D721Med (cell line): ENCODE results near the gene EPB41L5.

Experiments
- DNase-seq: peaks from one replicate; pipeline ENCODE4 v3.0.0; 2011; ENCODE audit warnings: low spot score; ENCODE audit not compliant: insufficient read length
- FAIRE-seq: peaks from 2 replicates; lab custom pipeline; 2011; peaks lifted over from hg19 to GRCh38; lab: Jason Lieb, UNC
- TF ChIP-seq, protein P1 (sequence below): IDR thresholded peaks from 2 replicates; pipeline ENCODE4 v1.5.1; 2012; ENCODE audit warnings: mild to moderate bottlenecking, control low read depth; ENCODE audit not compliant: insufficient read depth; ENCODE audit errors: missing control alignments

Gene EPB41L5

DNA sequence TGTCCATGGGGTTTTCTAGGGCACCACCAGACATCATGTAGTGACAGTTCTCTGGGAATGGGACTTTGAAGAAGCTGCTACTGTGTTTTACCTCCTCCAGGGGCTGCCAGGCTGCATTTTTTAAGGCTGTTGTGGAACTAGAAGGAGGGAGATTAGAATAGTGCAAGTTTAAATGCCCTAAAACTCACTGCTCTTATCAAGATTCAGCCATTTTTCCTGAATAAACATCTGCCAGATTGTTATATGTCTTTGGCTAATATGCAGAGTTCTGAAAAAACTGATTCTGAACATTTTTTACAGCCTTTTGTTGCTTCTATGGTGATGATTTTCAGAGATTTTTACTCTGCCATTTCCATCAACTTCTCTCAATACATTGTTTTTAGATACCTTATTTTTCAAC lies 8.6 kb upstream of the EPB41L5 start:
- FAIRE-seq, result no peak
- TF ChIP-seq, protein P1, sequence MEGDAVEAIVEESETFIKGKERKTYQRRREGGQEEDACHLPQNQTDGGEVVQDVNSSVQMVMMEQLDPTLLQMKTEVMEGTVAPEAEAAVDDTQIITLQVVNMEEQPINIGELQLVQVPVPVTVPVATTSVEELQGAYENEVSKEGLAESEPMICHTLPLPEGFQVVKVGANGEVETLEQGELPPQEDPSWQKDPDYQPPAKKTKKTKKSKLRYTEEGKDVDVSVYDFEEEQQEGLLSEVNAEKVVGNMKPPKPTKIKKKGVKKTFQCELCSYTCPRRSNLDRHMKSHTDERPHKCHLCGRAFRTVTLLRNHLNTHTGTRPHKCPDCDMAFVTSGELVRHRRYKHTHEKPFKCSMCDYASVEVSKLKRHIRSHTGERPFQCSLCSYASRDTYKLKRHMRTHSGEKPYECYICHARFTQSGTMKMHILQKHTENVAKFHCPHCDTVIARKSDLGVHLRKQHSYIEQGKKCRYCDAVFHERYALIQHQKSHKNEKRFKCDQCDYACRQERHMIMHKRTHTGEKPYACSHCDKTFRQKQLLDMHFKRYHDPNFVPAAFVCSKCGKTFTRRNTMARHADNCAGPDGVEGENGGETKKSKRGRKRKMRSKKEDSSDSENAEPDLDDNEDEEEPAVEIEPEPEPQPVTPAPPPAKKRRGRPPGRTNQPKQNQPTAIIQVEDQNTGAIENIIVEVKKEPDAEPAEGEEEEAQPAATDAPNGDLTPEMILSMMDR, result no peak
- no peak for DNase-seq

DNA sequence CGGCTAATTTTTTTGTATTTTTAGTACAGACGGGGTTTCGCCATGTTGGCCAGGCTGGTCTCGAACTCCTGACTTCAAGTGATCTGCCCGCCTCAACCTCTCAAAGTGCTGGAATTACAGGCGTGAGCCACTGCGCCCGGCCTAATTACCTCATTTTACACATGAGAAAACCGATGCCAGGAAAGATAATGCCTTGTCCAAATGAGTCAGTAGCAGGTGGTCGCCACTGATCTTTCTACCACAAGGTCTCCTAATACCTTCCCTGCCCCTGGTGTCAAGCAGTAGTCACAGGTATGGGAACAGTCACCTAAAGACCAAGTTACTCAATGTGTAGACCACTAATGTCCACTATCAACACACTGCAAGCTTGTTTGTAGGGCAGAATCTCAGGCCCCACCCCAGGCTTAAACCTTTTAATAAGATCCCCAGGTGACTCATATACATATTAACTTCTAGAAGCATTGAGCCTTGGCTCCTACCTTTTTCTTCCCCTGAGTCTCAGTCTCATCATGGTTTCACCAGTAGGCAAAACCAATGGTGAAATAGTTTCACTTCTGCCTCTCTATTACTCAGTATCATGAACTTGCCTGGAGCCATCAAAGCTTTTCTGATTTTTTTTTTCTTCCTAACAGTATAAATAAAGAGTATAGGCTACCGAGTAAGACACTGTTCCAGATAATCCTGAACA lies 6.9 kb upstream of the EPB41L5 start:
- TF ChIP-seq, protein P1, result no peak
- DNase-seq (no peak), FAIRE-seq (no peak)

DNA sequence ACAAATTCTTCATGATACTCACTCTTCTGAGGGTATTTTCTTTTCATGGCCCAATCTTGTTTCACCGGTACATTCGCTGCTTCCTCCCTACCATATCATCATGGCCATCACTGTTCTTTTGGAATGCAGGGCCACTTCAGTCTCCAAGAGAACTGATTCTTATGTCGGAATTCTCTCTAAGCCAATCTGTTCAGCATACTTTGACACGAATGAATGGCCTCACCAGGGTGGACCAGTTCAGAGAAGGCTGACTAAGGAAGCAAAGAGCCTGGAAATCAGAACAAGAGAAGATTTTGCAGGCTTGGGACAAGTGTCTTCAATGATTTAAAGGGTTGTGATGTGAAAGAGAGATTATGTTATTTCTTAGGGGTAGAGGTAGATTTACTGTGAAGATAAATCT lies 5.0 kb upstream of the EPB41L5 start:
- DNase-seq (no peak), FAIRE-seq (no peak)
- TF ChIP-seq, protein P1, result no peak

DNA sequence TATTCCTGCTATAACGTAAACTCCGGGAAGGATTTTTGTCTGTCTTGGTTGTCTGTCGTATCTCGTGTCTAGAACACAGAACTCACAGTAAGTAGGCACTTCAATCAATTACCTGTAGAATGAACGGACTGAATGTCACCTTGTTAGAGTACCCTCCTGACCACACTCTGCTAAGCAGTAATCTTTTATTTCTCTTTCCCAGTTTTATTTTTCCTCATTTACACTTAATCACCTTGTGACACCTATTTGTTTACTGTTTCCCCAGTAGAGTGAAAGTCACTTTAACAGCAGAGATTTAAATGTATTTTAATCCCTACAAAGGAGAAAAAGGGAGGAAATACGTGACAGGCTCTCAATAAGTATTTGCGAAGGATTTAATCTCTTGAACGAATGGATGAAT lies 514 bp upstream of the EPB41L5 start:
- DNase-seq (no peak), FAIRE-seq (no peak)
- TF ChIP-seq, protein P1, result no peak

DNA sequence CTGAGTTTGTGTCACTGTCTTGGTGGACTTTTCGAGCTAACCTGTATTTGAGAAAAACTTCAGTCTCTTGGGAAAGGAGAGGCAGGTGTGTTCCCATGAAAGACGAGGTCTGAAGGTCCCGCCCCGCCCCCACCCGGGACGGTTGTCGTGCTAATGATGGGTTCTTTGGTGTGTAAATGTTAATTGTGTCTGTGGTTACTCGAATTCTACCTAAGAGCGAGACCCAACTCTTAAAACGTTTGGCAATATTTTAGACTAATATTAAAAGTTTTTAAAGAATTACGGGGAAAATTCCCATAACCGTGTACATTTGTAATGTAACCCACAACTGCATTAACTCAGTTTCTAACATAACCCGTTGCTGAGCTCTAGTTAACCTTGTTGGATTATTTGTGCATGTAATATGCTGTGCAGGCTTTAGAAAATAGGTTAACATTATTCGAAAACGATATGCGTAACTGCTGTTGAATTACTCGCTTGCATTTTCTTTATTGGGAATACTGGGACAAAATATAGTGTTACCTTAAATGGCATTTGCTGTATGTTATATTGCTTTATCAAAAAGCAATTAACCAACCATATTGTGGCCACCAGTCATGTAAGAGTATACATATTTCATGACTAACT lies 833 bp downstream of the EPB41L5 start:
- TF ChIP-seq, protein P1, result no peak
- FAIRE-seq (no peak), DNase-seq (no peak)

DNA sequence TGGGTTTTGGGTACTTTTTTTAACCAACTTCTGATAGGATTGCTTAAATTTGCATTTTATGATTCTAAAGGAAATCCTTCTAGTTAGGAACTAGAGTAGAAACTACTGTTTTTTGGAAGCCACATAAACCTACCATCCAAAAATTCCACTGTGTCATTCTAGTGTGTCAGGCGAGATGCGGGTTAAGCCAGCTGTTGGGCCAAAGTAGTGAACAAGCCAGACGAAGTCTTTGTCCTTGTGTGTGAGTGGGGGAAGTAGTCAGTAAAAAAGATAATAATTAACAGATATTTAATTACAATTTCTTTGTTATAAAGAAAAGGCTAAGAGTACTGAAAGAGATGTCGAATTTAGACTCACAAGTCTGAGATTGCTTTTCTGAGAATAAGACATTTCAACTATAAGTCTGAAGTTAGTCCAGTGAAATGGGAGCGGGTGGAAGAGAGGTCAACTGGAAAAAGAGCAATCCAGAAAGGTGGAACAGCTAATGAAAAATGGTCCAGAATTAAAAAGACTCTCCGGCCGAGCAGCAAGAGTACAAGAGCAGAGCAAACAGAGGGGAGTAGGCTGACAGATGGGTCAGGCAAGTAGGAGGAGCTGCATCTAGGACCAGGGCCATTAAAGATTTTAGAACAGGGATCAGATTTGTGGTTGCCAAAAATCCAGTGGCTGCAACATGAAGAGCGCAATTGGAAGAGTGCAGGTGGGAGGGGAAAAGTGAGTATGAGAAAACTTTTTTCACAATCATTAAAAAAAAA lies 1.5 kb downstream of the EPB41L5 start:
- TF ChIP-seq, protein P1, result no peak
- DNase-seq (no peak), FAIRE-seq (no peak)
